Measurements from ENCODE around the gene ST6GALNAC3. TPM values are rescaled to one million over a fixed set of nuclear protein-coding genes. Genes with fewer than 3 reads are reported as not detected.

Gene ST6GALNAC3
- polyA plus RNA-seq, 1 donor (not counting 4 experiments of a cell fraction or from before 2014, with no cell fraction given), result 0.08 TPM

GRCh38 chr1:76098845-76099244 lies 24.3 kb downstream of the ST6GALNAC3 start:
- no peak overlapping the region for H3K9ac ChIP-seq (ENCODE audit: control insufficient read depth, extremely low read depth, insufficient read depth, low read length)
- no peaks in the 10 kb centered on the region for H3K9me3 ChIP-seq (ENCODE audit: control insufficient read depth, low read depth, low read length)
- DNase-seq (ENCODE audit: low read depth, low spot score) (no peak), FAIRE-seq (no peak)
- no peaks in the 10 kb centered on the region for H3K4me1 ChIP-seq (ENCODE audit: control insufficient read depth, extremely low read depth, insufficient read depth, low read length)
- H3K79me2 ChIP-seq (ENCODE audit: control insufficient read depth, insufficient read depth, low read length), result no peaks in the 10 kb centered on the region
- no peak overlapping the region for H2AFZ ChIP-seq (ENCODE audit: control insufficient read depth, low read length)
- no peaks in the 10 kb centered on the region for H3K9me1 ChIP-seq (ENCODE audit: control insufficient read depth, extremely low read depth, insufficient read depth, low read length)
- TF ChIP-seq CTCF (optimal IDR thresholded peaks at IDR 0.05 in 1 of 3, IDR thresholded peaks at IDR 0.05 in 1 of 3, conservative IDR thresholded peaks at IDR 0.05 in 1 of 3; ENCODE audit: extremely low read depth in 1 of 3, insufficient read depth in 2 of 3, low read length in 3 of 3) (no peak), EZH2 (IDR thresholded peaks at IDR 0.05; ENCODE audit: low read length) (no peak)
- no peaks in the 10 kb centered on the region for H3K27me3 ChIP-seq (ENCODE audit: control insufficient read depth, extremely low read depth, insufficient read depth, low read length)
- no peaks in the 10 kb centered on the region for H4K20me1 ChIP-seq (ENCODE audit: control insufficient read depth, extremely low read depth, insufficient read depth, low read length)
- no peak overlapping the region for H3K27ac ChIP-seq (ENCODE audit: control insufficient read depth, insufficient read depth, low read length)
- no peak overlapping the region for H3K4me2 ChIP-seq (ENCODE audit: control insufficient read depth, extremely low read depth, insufficient read depth, low read depth, low read length)
- H3K36me3 ChIP-seq (ENCODE audit: control insufficient read depth in 2 of 2, extremely low read depth in 1 of 2, insufficient read depth in 2 of 2, low read length in 2 of 2), result no peaks in the 10 kb centered on the region
- dilution Hi-C loops (cut with MboI; ENCODE audit: extremely low pct_ligation_motif_present, low sequenced_read_pairs), result no loop called here
- no peak overlapping the region for H3K4me3 ChIP-seq (ENCODE audit: control insufficient read depth in 2 of 3, extremely low read depth in 1 of 3, insufficient read depth in 2 of 3, low read depth in 1 of 3, low read length in 3 of 3)

- H2AFZ ChIP-seq (ENCODE audit: control insufficient read depth, low read length), result no peak overlapping the region
- TF ChIP-seq CTCF (optimal IDR thresholded peaks at IDR 0.05 in 1 of 3, IDR thresholded peaks at IDR 0.05 in 1 of 3, conservative IDR thresholded peaks at IDR 0.05 in 1 of 3; ENCODE audit: extremely low read depth in 1 of 3, insufficient read depth in 2 of 3, low read length in 3 of 3) (no peak), EZH2 (IDR thresholded peaks at IDR 0.05; ENCODE audit: low read length) (no peak)
- H3K9me1 ChIP-seq (ENCODE audit: control insufficient read depth, extremely low read depth, insufficient read depth, low read length), result no peaks in the 10 kb centered on the region
- dilution Hi-C loops (cut with MboI; ENCODE audit: extremely low pct_ligation_motif_present, low sequenced_read_pairs), result no loop called here
- H3K9me3 ChIP-seq (ENCODE audit: control insufficient read depth, low read depth, low read length), result no peaks in the 10 kb centered on the region
- no peak overlapping the region for H3K9ac ChIP-seq (ENCODE audit: control insufficient read depth, extremely low read depth, insufficient read depth, low read length)
- no peaks in the 10 kb centered on the region for H3K79me2 ChIP-seq (ENCODE audit: control insufficient read depth, insufficient read depth, low read length)
- no peaks in the 10 kb centered on the region for H3K4me1 ChIP-seq (ENCODE audit: control insufficient read depth, extremely low read depth, insufficient read depth, low read length)
- FAIRE-seq (no peak), DNase-seq (ENCODE audit: low read depth, low spot score) (no peak)
- no peaks in the 10 kb centered on the region for H4K20me1 ChIP-seq (ENCODE audit: control insufficient read depth, extremely low read depth, insufficient read depth, low read length)
- no peaks in the 10 kb centered on the region for H3K27me3 ChIP-seq (ENCODE audit: control insufficient read depth, extremely low read depth, insufficient read depth, low read length)
- H3K27ac ChIP-seq (ENCODE audit: control insufficient read depth, insufficient read depth, low read length), result no peak overlapping the region
- no peak overlapping the region for H3K4me2 ChIP-seq (ENCODE audit: control insufficient read depth, extremely low read depth, insufficient read depth, low read depth, low read length)
- H3K4me3 ChIP-seq (ENCODE audit: control insufficient read depth in 2 of 3, extremely low read depth in 1 of 3, insufficient read depth in 2 of 3, low read depth in 1 of 3, low read length in 3 of 3), result no peak overlapping the region
- H3K36me3 ChIP-seq (ENCODE audit: control insufficient read depth in 2 of 2, extremely low read depth in 1 of 2, insufficient read depth in 2 of 2, low read length in 2 of 2), result no peaks in the 10 kb centered on the region
Measured at GRCh38 chr1:76101548-76101947, 27.0 kb downstream of the ST6GALNAC3 start.

All from keratinocyte (primary cell).